ENCODE data around the gene NES.

DNA sequence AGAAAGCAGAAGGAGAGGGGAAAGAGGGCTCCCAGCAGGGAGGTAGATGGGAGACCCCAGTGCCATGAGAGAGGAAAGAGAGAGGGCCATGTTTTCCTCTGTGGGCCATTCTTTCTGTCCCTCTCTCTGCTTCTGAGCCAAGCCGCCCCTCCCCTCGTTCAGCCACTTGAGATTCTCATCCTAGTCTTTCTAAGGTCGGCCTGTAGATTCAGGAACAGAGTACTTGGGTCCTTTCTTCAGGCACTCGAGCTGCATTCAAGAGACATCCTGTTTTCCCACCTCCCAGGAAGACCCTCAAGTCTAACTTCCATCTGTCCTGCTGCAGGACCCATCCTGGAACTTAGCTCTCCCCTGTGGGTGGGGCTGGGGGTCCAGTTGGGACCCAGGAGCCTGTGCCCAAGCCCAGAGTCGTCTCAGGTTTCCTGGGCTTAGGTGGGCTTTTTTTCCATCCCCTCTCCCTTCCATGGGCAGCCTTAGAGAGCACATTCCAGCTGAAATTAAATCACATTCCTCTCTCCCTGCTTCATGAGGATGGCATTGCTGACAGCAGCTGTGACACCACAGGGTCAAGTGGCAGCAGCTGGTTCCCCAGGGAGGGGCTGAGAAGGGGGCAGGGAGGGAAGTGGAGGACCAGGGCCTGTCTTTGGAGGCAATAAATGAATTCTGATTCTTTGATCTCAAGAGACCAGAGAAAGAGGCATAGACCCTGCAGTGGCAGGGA, 13.0 kb downstream of the NES start:
- no peak for TF ChIP-seq CTCF (IDR thresholded peaks at IDR 0.05)
- no peak for TF ChIP-seq JUND (IDR thresholded peaks at IDR 0.05)
- TF ChIP-seq, protein P1, sequence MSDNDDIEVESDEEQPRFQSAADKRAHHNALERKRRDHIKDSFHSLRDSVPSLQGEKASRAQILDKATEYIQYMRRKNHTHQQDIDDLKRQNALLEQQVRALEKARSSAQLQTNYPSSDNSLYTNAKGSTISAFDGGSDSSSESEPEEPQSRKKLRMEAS (IDR thresholded peaks at IDR 0.05; ENCODE audit: low read depth): no peak
- TF ChIP-seq EP300 (IDR thresholded peaks at IDR 0.05; ENCODE audit: borderline replicate concordance in 1 of 2, low read depth in 1 of 2, low read length in 1 of 2): no peak

Data from SK-N-SH (cell line).